Superior temporal gyrus (tissue), 1 donor: ENCODE results near the gene CCDC8.
"Not testable (repeated sequence)": the region's sequence is repeated elsewhere in the genome, so short reads cannot be mapped to it uniquely, and the experiment has no call there.

Source experiments
- DNase-seq: peaks from one replicate; pipeline ENCODE4 v3.0.0-alpha.2; 2016; ENCODE audit errors: extremely low spot score

CCDC8 gene

GRCh38 chr19:46404753-46405468 is 8.5 kb downstream of the CCDC8 start:
- DNase-seq, result no peak

- DNase-seq, result no peak
These were observed 9.2 kb downstream of the CCDC8 start for GRCh38 chr19:46404055-46404752.

DNA sequence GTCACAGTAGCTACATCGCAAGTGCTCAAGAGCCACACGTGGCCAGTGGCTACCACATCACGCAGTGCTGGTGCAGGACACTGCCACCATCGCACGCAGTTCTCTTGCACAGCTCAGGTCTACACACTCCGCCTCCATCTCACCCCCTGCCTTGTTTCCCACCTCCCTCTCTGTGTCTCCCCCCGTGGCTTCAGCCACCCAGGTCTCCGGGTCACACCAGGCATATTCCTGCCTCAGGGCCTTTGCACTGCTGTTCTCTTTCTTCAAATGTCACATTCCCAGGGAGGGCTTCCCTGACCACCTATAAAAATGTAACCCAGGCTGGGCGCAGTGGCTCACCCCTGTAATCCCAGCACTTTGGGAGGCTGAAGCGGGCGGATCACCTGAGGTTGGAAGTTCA is 10.6 kb downstream of the CCDC8 start:
- DNase-seq, result no peak

DNA sequence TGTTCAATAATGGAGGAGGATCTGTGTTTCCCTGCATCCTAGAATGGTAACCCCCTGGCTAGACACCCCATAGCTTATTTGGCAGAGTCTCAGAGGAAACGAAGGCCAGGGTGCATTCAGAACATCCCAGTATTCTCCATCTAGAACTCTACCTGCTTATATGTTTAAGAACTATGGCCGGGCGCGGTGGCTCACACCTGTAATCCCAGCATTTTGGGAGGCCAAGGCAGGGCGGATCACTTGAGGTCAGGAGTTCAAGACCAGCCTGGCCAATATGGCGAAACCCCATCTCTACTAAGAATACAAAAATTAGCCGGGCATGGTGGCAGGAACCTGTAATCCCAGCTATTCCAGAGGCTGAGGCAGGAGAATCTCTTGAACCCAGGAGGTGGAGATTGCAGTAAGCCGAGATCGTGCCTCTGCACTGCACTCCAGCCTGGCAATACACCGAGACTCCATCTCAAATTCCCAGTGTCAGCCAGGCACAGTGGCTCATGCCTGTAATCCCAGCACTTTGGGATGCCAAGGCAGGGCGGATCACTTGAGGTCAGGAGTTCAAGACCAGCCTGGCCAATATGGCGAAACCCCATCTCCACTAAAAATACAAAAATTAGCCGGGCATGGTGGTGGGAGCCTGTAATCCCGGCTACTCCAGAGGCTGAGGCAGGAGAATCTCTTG is 15.4 kb downstream of the CCDC8 start:
- not testable (repeated sequence) for DNase-seq

DNA sequence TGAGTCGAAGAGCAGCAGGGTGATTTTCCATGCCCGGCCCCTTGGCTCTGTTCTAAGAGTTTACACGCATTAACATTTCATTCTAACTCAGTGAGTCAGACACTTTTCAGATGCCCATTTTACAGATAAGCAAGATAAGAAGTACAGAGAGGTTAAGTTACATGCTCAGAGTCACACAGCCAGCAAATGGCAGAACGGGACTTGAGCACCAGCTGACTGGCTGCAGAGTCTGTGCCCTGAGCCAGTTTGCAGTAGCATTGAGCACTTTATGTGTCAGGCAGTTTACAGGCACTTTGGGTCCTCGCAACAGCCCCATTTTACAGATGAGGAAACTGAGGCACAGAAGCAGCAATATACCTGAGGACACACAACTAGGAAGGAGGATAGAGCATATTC is 19.0 kb downstream of the CCDC8 start:
- DNase-seq, result no peak

DNA sequence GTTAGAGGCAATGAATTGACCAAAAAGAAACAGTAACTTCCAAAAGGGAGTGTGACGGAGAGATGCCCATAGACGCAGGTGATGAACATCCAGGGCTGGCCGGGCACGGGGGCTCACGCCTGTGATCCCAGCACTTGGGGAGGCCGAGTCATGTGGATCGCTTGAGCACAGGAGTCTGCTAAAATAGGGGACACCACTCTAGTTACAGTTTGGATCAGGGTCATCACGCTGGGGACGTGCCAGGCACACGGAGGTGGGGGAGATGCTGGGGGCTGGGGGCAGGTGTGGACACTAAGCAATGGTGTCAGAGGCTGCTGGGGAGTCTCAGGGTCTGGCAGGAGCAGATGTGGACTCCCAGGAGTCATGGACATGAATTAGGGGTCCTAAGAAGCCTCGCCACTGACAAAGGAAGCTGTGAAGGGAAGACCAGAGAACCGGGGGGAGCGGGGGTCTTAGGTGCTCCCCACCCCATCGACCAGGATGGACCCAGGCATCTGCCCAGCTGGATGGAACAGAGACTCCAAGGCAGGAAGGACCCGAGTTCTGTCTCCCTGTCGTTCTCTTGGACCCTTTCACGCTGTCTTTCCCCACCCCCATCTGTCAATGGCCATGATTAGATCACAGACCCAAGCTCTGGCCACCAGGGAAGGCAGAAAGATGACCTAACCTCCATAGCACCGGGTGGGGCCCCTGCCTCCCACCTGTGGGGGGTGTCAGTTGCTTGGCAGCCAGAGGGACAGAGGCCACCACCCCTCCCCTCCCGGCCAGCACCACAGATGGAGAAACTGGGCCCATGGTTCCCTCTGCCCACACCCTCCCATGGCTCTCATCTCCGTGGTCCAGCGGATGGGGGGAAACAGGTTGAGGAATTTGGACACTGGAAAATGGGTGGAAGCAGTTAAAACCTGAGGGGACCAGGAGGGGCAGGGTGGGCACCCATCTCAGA is 19.6 kb downstream of the CCDC8 start:
- no peak for DNase-seq

DNA sequence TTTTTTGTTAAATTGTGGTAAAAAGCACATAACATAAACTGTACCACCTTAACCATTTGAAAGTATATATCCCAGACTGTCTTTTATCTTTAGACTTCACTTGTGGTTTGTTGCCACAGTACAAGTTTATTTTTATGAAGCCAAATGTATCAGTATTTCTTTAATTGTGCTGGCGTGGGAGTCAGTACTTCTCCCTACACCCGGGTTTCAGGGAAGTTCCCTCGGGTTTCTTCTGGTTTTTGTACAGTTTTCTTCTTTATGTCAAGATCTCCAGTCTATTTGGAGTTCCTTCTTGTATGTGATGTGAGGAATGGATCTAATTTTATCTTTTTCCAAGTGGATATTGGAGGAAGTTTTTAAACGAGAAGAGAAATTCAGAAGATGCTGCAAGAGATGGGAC is 20.5 kb downstream of the CCDC8 start:
- DNase-seq, result no peak

- DNase-seq, result no peak
These were observed 21.0 kb downstream of the CCDC8 start for GRCh38 chr19:46392252-46392801.

DNA sequence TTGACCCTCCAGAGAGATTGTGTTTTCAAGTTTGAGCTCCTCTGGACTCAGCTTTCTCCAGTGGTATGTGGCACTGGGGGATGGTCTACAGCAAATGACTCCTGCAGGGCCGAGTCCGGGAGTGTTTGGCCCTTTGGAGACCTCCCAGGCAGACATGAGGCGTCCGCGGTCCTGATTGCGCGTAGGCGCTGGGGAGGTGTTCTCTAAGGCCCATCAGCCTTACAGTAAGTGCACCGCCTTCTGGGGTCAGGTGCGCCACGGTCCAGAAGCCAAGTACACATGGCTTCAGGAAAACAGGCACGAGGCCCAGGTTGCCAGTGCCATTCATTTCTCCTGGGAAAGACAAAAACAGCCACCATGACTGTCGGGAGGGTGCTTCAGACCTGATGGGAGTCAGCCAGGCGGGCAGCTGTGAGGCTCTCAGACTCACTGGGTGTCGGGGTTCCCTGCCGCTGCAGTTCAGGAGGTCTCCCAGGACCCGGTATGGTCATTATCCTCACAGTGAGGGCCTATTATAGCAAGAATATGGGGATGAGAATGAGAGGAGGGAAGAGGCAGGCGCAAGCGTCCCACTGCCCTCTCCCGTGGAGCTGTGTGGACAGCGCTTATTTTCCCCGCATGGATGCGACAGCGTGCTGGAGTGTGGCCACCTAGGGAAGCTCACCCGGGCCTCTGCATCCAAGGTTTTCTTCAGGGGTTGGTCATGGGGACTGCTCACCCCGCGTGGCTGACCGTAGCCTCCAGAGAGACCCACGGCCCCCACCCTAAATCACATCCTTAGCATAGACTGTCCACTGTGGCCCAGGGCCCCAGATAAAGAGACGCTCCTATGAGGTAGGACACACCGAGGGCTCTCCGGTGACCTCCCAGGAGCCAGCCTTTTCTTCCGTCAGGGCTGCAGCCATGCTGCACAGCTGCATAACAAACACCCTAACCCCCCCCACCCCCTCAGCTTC is 21.8 kb downstream of the CCDC8 start:
- DNase-seq, result no peak

GRCh38 chr19:46390866-46391265 is 22.5 kb downstream of the CCDC8 start:
- no peak for DNase-seq

DNA sequence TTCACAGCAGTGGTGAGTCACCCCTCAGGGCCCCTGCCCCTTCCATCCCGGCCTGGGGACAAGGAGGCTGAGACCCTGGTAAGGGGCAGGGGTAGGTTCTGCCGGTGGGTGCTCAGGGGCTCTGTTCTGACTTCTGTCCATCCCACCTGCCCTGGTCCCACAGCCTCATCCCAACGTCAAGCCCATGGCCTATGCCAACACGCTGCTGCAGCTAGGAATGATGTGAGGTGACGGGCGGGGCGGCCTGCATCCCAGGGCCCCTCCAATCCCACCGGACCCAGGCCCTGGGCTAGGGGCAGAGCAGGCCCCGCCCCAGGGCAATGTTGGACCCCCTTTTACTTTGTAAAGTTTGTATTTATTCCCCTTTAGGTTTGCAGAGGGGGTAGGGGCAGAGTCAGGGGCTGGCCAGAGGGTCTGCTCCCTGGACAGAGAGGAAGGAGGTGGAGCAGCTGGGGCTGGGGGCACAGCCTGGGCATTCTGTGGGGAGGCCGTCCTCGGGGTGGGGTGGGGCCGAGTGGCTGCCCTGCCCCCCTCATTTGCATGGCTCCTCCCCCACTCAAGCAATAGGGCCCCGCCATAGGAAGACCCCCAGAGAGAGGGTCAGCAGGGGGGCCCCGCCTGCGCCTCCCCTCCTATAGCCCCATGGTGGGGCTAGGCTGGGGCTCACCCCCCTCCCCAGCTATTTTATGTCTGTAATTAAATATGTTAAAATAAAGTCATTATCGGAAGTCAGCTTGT is 23.1 kb downstream of the CCDC8 start:
- DNase-seq, result no peak

DNA sequence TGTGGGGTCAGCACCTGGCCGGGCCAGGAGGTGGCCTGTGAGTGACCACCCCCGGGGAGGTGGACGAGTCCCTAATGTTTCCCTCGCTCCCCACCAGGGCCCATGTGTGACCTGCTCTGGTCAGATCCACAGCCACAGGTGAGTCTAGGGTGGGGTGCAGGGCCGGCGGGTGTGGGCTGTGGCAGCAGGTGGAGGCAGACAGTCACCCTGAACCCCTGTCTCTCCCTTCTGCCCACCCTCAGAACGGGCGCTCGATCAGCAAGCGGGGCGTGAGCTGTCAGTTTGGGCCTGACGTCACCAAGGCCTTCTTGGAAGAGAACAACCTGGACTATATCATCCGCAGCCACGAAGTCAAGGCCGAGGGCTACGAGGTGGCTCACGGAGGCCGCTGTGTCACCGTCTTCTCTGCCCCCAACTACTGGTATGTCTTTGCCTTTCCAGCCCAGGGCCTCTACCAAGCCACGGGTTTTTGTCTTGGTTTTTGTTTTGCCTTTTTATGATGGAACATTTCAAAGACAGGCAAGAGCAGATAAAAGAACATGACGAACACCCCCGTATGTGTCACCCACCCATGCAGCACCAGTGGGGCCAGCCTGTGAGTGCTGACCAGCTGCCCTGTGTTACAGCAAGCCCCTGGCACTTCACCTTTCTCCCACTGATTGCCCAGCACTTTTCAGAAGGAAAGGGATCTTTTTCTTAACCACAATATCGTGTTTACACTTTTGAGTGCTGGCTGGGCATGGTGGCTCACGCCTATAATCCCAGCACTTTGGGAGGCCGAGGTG is 24.9 kb downstream of the CCDC8 start:
- DNase-seq, result no peak

DNA sequence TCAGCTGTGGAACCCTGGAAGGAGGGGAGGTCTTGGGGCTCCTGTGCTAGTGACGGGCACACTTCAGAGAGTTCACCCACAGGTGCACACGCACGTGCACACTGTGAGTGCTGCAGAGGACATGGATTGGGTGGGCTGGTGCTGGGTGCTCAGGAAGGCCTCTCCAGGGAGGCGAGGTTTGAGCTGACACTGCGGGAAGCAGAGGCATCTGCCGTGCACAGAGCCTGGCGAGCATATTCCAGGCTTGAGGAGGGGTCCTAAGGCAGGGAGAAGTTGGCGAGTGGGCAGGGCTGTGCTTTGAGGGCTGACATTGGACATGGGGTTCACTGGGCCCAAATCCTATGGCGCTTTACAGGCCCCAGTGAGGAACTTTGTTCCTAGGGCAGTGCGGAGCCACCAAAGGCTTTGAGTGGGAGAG is 25.6 kb downstream of the CCDC8 start:
- DNase-seq, result no peak

DNA sequence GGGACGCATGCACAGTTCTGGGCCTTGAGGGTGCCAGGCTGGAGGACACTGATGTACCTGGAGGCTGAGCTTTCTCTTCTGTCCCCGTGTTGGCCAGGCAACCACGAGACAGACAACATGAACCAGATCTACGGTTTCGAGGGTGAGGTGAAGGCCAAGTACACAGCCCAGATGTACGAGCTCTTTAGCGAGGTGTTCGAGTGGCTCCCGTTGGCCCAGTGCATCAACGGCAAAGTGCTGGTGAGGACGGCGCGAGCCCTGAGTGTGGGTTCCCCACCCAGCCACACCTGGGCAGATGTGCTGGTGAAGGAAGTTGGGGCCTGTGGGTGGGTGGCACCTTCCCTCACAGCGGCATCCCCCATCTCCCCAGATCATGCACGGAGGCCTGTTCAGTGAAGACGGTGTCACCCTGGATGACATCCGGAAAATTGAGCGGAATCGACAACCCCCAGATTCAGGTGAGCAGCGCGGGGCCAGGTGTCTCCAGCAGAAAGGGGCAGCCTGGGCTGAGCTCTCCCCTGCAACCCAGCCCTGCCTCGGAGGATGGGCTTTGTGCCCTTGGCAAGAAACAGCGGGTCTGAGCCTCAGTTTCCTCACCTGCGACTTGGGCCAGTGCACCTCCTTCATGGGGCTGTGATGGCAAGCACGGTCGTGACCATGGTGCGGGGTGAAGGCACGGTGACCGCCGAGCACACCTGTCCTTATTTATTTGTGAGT is 26.2 kb downstream of the CCDC8 start:
- DNase-seq, result no peak

GRCh38 chr19:46386151-46386550 is 27.2 kb downstream of the CCDC8 start:
- DNase-seq, result no peak

DNA sequence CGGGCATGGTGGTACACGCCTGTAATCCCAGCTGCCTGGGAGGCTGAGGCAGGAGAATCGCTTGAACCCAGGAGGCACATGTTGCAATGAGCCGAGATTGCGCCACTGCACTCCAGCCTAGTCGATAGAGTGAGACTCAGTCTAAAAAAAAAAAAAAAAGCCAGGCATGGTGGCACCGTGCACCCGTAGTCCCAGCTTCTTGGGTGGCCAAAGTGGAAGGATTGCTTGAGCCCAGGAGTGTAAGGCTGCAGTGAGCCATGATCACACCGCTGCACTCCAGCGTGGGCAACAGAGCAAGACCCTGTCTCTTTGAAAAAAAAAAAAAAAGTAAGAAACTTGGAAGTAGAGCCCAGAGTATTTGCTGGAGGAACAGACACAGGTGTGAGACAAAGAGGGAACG is 27.7 kb downstream of the CCDC8 start:
- no peak for DNase-seq

GRCh38 chr19:46384396-46384795 is 29.0 kb downstream of the CCDC8 start:
- no peak for DNase-seq

DNA sequence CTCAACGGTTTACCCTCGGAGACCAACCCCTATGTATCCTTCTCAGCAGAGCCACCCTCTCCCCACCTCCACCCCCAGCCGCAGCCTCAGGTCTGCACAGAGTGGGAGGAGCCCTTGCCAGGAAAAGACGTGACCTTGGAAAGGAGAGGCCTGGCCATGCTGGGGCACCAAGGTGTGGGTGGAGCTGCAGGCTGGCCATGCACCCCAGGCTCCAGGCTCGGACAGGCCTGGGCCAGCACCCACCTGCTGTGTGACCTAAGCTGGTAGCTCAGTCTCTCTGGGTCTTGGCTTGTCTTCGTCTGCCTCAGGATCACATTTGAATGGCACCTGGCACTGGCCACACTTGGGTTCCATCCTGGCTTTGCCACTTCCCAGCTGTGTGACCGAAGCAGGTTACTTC is 29.5 kb downstream of the CCDC8 start:
- DNase-seq, result no peak
